Right ventricle myocardium superior (tissue), 1 donor: ENCODE data around the gene ATP7B. TPM values are rescaled to one million over a fixed set of nuclear protein-coding genes. Genes with fewer than 3 reads are reported as not detected.

Experiments
- ATAC-seq: fragments of 200-7000 bp; cut with Tn5 transposase; one replicate; pipeline ENCODE4 v1.9.1; 2020; ENCODE audit warnings: mild to moderate bottlenecking; ENCODE audit not compliant: poor library complexity
- DNase-seq: peaks from one replicate; pipeline ENCODE4 v3.0.0-alpha.2; 2020
- intact Hi-C: fragments of 100-400 bp; cut with DNase I; formaldehyde crosslinking; loops from one replicate; pipeline ENCODE4 v1.11.2; 2022
- total RNA-seq: library from RNA; stranded (reverse); fragmentation: NEBNext Ultra II Directional; extraction: Animal tissue kit (Norgen Biotek cat#: 25700); gene quantifications from one replicate; pipeline ENCODE4 v1.2.1, GENCODE V29; 2021
- donor health status: DM: no; HTN: yes; CAD: no; lungs with severe emphysema.

The ATP7B gene
- total RNA-seq, 1 donor from 2014 or later = 3.6 TPM

- intact Hi-C loops = no loop called here
- DNase-seq = peak; percentile 100
- ATAC-seq = peak; percentile 100
Measured at GRCh38 chr13:52011632-52012511, 622 bp upstream of the ATP7B start, which contains the start of gene ALG11. ALG11 (plus strand) TSS chr13:52012398; CDS start chr13:52012419, 21 bp downstream.

GRCh38 chr13:52009946-52010345, 1.3 kb downstream of the ATP7B start:
- ATAC-seq (no peak), DNase-seq (no peak)
- intact Hi-C loops = no loop called here

GRCh38 chr13:52006523-52007245, 4.6 kb downstream of the ATP7B start:
- intact Hi-C loops = no loop called here
- no peak for ATAC-seq
- DNase-seq = no peak

DNA sequence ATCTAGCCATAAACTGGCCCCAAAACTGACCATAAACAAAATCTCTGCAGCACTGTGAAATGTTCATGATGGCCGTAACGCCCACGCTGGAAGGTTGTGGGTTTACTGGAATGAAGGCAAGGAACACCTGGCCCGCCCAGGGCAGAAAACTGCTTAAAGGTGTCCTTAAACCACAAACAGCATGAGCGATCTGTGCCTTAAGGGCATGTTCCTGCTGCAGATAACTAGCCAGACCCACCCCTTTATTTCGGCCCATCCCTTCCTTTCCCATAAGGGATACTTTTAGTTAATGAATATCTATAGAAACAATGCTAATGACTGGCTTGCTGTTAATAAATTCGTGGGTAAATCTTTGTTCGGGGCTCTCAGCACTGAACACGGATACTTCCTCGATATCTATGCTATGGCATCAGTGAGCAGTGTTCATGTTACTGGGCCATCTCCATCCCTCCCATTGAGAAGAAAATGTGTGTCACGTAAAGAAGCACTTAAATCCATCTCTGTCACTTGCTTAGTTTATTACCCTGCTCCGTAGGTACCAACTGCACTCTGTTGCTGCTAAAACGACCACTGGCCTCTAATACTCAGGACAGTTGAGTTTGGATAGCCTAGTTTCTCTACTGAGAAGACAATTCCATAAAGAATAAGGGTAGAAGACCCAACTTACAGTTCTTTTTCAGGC, 5.3 kb downstream of the ATP7B start:
- ATAC-seq = no peak
- DNase-seq = no peak
- intact Hi-C loops = no loop called here

GRCh38 chr13:52004511-52005170, 6.6 kb downstream of the ATP7B start:
- intact Hi-C loops = no loop called here
- DNase-seq = no peak
- no peak for ATAC-seq

DNA sequence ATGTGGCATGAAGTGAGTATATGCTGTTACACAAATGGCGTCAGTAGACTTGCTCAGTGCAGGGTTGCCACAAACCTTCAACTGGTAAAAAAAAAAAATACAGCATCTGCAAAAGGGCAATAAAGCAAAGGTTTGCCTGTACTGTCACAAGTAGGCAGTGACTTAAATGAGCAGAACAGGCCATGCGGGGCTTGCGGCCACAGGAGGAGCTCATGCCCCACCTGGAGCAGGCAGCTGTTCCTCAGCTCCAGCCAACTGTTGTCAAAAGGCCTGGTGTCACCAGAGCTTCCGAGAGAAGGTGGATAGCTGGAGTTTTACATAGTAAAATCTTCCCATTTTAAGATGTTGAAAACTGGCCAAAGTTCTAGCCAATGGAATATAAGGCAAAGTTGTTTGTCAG, 7.7 kb downstream of the ATP7B start:
- DNase-seq = no peak
- ATAC-seq = no peak
- intact Hi-C loops = no loop called here

DNA sequence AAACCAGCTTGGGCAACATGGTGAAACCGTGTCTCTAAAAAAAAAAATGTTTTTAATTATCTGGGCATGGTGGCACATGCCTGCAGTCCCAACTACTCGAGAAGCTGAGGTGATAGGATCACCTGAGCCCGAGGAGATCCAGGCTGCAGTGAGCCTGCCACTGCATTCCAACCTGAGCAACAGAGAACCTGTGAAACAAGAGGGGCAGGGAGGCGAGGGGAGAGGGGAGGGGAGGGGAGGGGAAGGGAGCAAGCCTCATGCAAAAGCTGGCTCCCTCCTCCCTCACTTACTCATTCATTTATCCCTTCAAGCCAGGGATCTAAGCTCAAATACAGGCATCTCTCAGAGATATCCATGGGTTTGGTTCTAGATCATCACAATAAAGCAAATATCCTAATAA, 8.9 kb downstream of the ATP7B start:
- intact Hi-C loops = no loop called here
- no peak for ATAC-seq
- DNase-seq = no peak

GRCh38 chr13:52001120-52001731, 10.0 kb downstream of the ATP7B start:
- ATAC-seq = peak; percentile 61
- no peak for DNase-seq
- intact Hi-C loops = no loop called here

DNA sequence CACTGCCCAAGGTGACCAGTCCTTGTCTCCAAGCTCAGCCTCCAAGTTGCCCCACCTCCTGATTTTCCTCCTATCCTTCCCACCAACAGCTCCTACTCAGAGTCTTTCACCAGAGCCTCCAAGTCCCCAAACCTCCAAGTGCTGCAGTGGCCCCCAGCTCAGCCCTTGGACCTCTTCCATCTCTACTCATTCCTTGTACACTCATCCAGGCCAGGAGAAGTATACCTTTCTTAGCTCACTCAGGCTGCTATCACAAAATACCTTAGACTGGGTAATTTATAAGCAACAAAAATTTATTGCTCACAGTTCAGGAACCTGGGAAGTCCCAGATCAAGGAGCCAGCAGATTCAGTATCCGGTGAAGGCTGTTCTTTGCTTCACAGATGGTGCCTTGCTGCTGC, 11.3 kb downstream of the ATP7B start:
- DNase-seq (no peak), ATAC-seq (no peak)
- intact Hi-C loops = loop anchor here (5.0 kb wide), 1 partner anchor 127 kb away; the partner anchor contains the start of gene NEK5

DNA sequence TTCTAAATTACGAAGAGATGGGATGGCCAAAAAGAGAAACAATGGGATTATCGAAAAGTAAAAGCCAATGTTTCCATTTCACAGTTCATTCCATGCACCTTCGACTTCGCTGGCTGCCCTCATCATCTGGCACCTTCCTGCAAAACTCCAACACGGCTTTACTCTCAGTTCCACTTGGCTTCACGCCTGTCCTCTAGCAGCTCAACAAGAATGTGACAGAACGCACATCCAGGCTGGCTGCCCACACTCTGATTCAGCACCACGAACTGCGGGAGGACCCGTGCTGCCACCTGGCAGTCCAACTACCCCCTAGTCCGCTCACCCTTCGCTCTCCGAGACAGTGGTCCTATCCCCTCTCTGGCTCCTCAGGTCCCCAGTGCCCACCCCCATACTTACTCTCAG, 11.7 kb downstream of the ATP7B start:
- ATAC-seq = peak; percentile 87
- DNase-seq = peak; percentile 80
- intact Hi-C loops = loop anchor here (5.0 kb wide), 1 partner anchor 128 kb away; the partner anchor contains the start of gene NEK5

- no peak for DNase-seq
- no peak for ATAC-seq
- intact Hi-C loops = loop anchor here (5.0 kb wide), 1 partner anchor 128 kb away; the partner anchor contains the start of gene NEK5
Measured at GRCh38 chr13:51998723-51999509, 12.3 kb downstream of the ATP7B start.

GRCh38 chr13:51997641-51998330, 13.5 kb downstream of the ATP7B start:
- intact Hi-C loops = loop anchor here (5.0 kb wide), 1 partner anchor 130 kb away; the partner anchor contains the start of gene NEK5
- no peak for ATAC-seq
- no peak for DNase-seq

DNA sequence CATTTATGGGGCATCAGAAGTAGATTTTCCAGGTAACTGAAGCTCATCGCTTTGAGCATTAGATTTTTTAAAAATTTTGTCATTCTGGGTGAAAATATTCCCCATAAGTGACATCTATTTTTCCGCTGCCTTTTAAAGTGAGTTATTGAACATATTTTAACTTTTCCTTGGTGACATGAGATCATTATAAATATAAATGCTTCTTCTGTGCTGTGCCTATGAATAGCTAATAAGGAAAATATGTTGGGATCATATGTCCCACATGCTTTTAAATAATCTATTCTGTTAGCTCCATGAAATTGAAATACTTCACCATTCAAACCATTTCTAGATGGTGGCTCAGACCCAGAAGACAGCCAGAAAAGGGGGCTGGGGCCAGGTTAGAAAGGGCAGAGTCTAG, 14.1 kb downstream of the ATP7B start:
- ATAC-seq (no peak), DNase-seq (no peak)
- intact Hi-C loops = loop anchor here (5.0 kb wide), 1 partner anchor 130 kb away; the partner anchor contains the start of gene NEK5

DNA sequence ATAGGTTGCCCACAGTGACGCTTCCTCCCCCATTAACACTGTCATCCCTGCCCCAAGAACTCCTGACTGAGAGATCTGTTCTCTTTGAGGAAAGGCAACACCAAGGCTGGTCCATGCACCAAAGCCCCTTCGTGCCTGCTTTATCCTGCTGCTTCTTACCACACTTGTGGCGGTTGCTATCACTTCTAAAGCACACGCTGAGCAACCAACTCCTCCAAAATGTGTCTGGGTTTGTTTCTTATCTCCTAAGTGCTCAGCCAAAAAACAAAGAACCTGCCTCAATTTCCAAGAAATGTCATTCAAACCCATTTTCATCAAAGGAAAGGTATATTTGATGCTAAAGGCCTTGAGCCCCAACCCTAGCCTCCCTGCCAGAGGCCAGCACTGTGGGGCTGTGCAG, 14.6 kb downstream of the ATP7B start:
- DNase-seq (no peak), ATAC-seq (no peak)
- intact Hi-C loops = loop anchor here (5.0 kb wide), 1 partner anchor 131 kb away; the partner anchor contains the start of gene NEK5

DNA sequence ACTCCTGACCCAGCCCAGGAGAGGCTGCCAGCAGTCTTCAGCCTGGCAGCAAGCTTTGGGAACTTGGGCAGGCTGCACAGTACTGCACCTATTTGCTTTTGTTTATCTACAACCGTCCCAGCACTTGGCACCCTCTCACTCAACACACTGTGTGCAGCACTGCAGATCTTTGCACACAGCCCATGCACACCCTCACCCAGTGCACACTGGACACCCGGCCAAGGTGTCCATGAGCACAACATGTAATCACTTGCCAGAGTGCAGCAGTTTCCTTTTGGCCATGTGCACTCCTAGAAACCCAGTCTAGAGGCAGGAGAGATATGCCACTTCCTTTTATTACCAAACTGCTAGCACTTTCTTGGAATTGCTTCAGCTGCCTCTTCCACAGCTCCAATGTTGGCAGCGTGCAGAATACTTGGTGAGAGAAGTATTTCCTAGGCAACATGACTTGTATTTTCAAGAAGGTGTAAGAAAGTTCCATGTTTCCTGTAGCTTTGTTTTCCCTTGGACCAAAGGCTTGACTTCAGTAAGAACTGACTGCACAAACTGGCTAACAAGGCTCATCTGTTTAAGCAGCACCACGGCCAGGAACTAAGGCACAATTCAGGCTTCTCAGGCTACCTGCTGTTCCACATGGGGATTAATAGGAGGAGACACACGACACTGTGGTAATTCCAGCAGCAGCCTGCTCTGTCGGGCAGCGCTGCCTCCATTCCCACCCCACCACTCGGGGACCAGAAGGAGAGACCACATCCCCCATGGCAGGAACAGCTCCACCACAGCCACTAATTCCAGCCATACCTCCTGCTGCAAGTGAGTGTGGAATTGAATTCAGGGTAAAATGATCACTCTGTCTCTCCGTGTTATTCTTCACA, 15.3 kb downstream of the ATP7B start:
- intact Hi-C loops = loop anchor here (5.0 kb wide), 1 partner anchor 131 kb away; the partner anchor contains the start of gene NEK5
- ATAC-seq = peak; percentile 85
- DNase-seq = peak; percentile 58

DNA sequence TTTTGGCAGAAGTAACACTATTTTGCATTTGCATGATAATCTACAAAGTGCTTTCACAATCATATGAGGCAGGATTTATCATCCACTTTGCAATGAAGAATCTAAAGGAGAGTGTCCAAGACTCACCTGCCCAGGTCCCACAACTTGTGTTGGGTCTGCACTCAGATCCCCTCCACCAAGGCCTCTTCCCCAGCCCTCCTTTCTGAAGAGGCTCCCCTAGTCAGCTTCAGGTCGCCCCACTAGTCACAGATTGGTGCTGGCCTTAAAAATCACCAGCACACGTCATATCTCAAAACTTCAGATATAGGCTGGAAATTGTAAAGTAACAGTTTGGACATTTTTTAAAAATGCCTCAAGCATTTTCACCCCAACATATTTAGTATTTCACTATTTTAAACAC, 17.5 kb downstream of the ATP7B start:
- intact Hi-C loops = no loop called here
- DNase-seq (no peak), ATAC-seq (no peak)
